GM20000 (cell line): ENCODE data around the gene ADGRD2.

ENCODE experiments used
- DNase-seq: peaks from one replicate; pipeline ENCODE4 v3.0.0; 2012; ENCODE audit warnings: low spot score
- CTCF ChIP-seq: IDR thresholded peaks from 2 replicates; pipeline ENCODE4 v1.5.1; 2012; ENCODE audit warnings: mild to moderate bottlenecking, control low read depth; ENCODE audit errors: extremely low read depth, missing control alignments

Gene ADGRD2

GRCh38 chr9:124489222-124489621, 39.0 kb downstream of the ADGRD2 start:
- DNase-seq, result no peak
- no peak for TF ChIP-seq CTCF

- DNase-seq, result no peak
- no peak for TF ChIP-seq CTCF
Observed at GRCh38 chr9:124490004-124490403, 39.8 kb downstream of the ADGRD2 start.

GRCh38 chr9:124491049-124491975, 41.1 kb downstream of the ADGRD2 start:
- no peak for DNase-seq
- TF ChIP-seq CTCF, result no peak

- no peak for TF ChIP-seq CTCF
Observed at GRCh38 chr9:124492818-124493217, 42.6 kb downstream of the ADGRD2 start.

GRCh38 chr9:124493218-124493617, 43.0 kb downstream of the ADGRD2 start:
- no peak for DNase-seq
- no peak for TF ChIP-seq CTCF

More at GRCh38 chr9:124492818-124493217, 42.6 kb downstream of the ADGRD2 start:
- DNase-seq, result no peak

GRCh38 chr9:124493794-124494479, 43.7 kb downstream of the ADGRD2 start:
- TF ChIP-seq CTCF, result no peak
- DNase-seq, result peak; percentile 70
